Gastroesophageal sphincter (tissue), 3 donors: Measurements from ENCODE around the gene TAPT1.

Experiments used
- POLR2A ChIP-seq, 2 donors: fragments of 450-650 bp; IDR thresholded peaks; one replicate each; pipeline ENCODE4 v1.6.1; 2017; ENCODE audit warnings: antibody characterized with exemption in 2 of 2, mild to moderate bottlenecking in 2 of 2, moderate library complexity in 1 of 2
- TF ChIP-seq, protein P1 (sequence below), 4 experiments: fragments of 200-600 bp in 2 of 4; fragments of 450-650 bp in 2 of 4; sonication (generic) in 1 of 4; IDR thresholded peaks; one replicate each; pipeline ENCODE4 v1.5.1; 2017 to 2019; ENCODE audit warnings: antibody characterized with exemption in 4 of 4, mild to moderate bottlenecking in 2 of 4, moderate library complexity in 2 of 4

DNA sequence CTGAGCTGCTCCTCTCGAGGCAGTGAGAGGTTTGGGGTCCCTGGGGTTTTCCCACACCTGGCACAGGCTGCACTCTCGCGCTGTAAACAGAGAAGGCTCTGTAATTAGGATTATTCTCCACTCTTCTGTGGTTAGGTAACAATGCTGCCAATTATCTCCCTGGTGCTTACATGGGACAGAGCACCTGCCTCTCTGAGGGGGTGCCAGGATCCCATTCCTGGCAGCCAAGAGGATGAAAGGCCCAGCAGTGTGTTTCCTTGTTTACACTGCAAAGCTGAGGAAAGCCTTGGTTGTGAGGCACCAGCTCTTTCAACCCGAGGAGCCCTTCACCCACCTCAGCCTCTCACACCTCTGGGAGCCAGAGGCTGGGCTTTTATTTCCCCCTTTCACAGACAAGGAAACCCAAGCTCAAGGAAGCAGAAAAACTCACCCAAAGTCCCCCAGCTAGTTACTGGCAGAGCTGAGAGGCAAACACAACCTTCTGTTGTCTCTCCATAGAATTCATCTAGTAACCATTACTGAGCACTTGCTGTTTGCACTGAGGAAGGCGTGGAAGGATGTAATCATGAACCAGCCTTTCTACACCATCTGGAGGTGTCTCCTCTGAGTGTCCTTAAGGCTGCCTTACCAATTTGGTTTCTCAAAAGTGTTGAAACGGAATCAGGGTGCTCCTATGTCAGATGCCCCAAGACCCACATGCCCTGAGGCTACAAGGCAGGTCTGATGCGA, 102.8 kb downstream of the TAPT1 start:
- TF ChIP-seq, protein P1, sequence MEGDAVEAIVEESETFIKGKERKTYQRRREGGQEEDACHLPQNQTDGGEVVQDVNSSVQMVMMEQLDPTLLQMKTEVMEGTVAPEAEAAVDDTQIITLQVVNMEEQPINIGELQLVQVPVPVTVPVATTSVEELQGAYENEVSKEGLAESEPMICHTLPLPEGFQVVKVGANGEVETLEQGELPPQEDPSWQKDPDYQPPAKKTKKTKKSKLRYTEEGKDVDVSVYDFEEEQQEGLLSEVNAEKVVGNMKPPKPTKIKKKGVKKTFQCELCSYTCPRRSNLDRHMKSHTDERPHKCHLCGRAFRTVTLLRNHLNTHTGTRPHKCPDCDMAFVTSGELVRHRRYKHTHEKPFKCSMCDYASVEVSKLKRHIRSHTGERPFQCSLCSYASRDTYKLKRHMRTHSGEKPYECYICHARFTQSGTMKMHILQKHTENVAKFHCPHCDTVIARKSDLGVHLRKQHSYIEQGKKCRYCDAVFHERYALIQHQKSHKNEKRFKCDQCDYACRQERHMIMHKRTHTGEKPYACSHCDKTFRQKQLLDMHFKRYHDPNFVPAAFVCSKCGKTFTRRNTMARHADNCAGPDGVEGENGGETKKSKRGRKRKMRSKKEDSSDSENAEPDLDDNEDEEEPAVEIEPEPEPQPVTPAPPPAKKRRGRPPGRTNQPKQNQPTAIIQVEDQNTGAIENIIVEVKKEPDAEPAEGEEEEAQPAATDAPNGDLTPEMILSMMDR (IDR thresholded peaks at IDR 0.05): no peak
- no peak for TF ChIP-seq POLR2A (IDR thresholded peaks at IDR 0.05)
